GM19395 (cell line): ENCODE measurements around the gene GDI2.

ENCODE experiments used
- ATAC-seq: cut with Tn5 transposase; IDR thresholded peaks from one replicate; pipeline ENCODE4 v1.9.1; 2021; ENCODE audit warnings: mild to moderate bottlenecking, moderate library complexity; ENCODE audit not compliant: unreplicated experiment

The GDI2 gene

DNA sequence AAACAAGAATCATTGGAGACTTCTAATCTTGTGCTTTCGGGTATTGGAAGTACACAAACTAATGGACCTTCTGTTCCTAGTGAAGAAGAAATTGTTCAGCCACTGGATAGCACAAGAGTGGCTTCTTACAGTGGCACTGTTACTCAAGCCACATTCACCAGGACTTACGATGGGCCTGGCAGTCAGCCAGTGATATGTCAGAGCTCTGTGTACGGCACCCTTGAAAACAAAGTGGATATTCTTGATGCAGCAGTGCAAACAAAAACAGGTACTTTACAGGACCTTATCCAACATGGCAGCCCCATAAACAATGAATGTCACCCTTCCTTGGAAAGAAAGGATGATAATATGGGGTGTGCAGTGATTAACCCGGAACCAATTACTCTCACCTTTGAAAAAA is 67.0 kb downstream of the GDI2 start:
- ATAC-seq = no peak

DNA sequence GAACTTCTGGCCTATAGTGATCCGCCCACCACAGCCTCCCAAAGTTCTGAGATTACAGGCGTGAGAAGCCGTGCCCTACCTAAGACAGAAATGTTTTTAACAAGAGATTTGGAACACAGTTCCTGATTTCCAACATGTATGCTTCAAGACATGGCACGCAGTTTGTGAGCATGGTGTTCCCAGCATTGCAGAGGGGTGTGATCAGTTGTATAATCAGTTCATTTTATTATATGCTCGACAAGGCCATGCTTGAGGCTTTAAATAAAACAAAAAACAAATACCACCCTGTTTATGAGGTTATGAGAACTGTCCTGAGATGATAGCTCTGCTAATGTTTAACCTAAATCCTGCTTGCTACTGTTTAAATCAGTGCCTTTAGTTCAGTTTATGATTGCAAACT is 68.4 kb downstream of the GDI2 start:
- no peak for ATAC-seq

DNA sequence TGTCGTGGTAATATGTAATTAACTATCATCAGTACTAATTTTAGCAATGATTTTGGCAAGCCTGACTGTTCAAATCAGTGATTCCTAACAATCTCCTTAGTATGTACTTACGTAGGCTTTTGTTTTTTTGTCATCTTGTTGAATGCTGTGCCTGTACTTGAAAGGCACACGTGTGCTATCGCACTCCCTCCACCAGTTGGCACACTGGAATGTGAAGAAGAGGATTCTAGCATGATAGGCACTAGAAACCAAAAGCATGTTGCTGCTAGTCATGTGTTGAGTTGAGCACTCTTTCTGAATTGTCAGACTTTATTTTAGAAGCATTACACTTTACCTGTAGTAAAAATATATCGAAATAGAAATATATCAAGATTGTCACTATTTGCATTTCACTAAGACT is 69.5 kb downstream of the GDI2 start:
- no peak for ATAC-seq

DNA sequence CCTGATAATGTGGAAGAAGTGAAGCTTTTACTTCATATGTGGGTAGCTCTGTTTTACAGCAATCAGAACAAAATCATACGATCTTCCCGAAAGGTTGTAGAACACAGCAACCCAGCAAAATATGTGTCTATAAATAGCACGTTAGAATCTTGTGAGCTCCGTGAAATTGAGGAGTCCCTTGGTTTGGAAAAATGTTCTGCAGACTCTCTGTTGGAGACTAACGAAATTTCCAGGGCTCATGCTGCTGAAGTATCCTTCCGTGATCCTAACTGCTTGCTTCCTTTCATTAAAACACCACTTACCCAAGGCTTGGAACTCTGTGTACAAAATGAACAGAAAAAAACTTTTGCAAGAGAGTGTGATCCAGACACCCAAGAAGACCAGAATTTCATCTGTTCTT is 71.1 kb downstream of the GDI2 start:
- ATAC-seq = no peak

DNA sequence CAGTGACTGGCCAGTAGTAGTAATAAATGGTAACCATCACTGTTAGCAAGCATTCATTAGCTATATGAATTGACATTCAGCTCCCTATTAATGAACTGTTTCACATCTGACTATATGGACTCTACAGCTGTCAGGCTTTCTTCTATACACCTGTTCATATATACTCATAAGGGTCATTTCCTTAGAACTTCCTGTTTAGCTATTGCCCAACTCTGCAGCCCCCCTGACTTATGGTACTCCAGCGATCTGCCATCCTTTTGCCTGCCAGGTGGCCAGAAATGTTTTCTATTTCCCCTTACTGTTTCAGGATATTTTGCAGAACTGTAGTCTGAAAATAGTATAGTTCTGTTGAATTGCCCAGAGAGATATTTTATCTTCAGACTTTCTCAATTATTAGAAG is 72.0 kb downstream of the GDI2 start:
- ATAC-seq = no peak

DNA sequence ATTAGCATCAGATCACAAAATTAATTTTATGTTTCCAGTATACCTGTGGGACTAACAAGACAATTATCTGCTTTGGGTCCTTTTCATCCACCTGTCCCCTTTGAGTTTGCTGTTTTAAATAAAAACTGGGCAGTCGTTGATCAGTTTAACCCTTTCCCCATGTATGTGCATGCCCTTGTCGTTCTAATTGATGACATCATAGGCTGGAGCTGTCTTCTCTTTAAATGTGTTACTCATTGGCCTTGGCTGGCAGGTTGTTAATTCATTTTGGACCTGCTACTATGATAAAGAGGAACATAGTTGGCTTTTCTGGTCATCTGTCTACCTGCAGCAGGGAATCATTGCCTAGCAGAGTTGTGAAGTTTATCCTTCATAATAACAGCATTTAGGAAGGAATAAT is 74.8 kb downstream of the GDI2 start:
- no peak for ATAC-seq

DNA sequence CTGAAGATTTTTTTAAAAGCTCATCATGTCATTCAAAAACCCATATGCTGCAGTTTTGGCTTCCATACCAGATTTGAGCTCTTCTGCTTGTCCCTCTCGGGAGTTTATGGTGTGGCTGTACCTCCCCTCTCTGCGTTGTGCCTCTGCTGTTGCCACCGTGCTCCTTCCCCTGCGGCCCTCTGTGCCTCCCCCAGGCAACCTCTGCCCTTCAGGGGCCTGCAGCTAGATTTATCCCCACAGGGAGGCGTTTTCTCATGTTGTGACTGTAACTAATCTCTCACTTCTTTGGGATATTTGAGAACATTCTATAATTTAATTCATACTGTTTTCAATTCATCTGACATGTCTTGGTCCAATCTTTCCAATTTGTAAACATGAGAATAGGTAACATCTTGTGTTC is 75.9 kb downstream of the GDI2 start:
- ATAC-seq = no peak

DNA sequence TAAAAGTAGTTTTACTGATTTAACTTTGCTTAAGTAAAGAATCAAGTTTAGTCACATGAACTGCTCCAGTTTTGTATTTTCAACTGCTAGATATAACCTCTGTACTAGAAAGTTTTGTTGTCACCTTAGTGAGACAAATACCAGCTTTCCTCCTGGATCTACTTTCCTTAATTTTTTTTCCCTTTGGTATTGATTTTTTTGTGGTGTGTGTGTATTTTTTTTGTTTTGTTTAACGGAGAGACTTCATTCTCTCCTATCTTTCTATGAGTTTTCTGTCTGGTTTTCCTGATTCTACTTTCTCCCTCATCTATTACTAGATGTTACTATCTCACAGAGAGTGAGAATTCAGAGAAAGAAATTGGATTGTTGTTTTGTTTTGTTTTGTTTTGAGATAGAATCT is 76.6 kb downstream of the GDI2 start:
- no peak for ATAC-seq

DNA sequence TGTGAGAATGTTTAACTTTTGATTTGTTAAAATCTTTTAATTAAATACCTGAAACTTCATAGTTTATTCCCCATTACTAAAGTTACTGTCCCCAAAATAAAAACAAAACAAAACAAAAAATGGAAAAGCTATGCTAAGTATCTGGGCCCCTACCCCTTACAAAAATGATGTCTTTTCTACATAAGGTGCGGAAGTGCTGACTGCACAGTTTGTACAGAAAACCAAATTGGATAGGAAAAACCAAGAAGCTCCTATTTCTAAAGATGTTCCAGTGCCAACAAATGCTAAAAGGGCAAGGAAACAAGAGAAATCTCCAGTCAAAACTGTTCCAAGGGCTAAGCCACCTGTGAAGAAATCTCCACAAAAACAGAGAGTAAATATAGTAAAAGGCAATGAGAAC is 78.1 kb downstream of the GDI2 start:
- ATAC-seq = no peak

DNA sequence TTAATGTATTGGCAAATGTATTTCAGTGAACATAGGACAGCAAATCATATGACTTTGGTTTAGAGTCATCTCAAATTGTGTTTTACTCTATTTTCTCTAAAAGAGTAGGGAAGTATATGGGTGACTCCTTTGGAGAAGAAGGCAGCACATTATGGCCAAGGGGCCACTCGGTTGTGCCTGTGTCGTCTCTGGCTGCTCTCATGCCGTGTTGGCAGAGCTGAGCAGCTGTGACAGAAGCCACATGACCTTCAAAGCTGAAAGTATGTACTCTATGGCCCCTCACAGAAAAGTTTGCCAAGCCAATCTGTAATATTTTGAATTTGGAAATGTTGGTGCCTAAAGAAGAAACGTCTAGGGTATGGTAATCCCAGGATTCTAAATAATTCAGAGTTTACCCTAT is 81.1 kb downstream of the GDI2 start:
- no peak for ATAC-seq

DNA sequence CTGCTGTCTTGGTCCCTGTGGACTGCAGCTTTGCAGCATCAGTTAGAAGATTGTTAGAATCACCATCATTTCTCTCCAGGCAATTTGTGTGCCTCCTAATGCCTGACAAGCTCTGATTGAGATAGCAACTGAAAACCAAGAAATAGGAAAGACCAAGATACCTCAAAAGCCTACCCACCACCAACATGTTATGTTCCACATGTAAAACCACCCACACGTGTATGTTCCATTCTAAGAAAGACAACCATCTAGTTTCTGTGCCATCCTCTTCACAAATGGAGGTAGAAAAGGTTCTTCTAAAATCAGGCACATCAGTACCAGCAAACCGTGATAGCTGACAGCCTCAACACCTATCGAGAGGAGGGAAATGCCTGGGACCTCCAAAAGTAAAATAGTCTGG is 81.7 kb downstream of the GDI2 start:
- ATAC-seq = no peak

DNA sequence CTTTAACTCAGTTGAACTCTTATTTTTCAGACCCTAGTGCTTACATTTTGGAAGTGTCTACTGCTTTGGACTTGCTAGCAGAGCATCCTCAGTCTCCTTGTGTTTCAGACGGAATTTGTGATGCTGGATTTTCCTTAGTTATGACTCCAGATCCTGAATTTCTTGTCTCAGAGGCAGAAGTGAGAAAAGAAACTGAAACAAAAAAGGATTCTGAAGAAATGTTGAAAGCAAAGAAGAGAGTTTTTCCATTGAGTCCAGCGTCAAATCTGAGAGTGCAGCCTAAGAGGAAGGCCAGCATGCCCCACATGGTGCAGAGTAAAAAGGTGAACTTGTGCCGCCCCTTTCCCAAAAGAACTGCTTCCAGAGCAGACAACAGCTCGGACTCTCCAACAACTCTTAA is 82.5 kb downstream of the GDI2 start:
- ATAC-seq = no peak

DNA sequence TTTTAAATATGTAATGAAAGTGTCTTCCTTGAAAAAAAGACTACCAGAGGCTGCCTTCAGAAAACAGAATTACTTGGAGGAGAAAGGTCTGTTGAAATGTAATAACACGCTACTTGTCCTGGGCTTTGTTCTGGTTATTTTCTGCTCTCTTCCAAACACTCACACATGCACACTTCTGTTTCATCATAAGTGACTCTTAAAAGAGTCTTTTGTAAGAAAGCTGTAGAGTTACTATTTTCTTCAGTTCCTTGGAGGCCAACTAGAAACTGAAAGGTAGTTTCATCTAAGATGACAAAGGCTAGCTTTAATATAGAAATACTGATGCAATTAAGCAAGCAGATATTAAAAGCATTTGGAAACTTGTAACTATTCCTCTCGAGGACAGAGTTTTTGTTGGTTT is 89.5 kb downstream of the GDI2 start:
- ATAC-seq = no peak

DNA sequence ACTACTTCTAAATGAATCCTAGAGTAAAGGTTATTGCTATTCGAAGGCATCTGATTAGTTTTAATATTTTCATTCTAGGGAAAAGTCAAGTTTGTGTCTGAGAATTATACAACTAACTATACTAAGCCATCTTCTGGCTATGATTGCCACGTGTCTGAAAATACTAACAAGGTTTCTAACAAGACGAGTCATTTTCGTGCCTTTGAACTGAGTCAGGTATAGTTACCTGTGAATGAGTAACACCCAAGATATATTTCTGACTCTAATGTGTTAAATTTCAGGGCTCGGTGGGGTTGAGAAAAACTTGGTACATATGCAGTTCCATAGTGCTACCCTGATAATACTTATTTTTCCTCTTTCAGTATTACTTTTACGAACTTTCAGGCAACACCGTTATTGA is 93.1 kb downstream of the GDI2 start:
- no peak for ATAC-seq

DNA sequence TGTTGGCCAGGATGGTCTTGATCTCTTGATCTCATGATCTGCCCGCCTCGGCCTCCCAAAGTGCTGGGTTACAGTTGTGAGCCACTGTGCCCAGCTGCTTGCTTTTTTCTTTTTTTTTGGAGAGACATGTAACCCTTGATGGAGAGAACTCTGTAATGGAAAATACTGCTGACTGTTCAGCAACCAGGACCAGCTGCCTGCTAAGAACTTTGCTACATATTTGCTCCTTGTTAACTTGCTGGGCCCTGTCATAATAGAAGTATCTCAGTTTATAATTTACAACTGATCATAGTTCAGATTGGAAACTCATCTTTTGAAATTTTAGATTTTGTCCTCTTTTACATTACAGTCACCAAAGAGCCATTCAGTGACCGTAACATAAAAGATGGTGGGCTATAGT is 93.7 kb downstream of the GDI2 start:
- no peak for ATAC-seq
